GM10248 (cell line): ENCODE results near the gene PASD1.

Source experiments
- CTCF ChIA-PET: fragments of 300-600 bp; sonication (Branson Sonifier 250); formaldehyde crosslinking; extraction: SDS; loops from one replicate; lab custom pipeline; 2021; ENCODE audit warnings: antibody characterized with exemption; lab: Yijun Ruan, JAX
- POLR2A ChIA-PET: fragments of 350-650 bp; sonication (Branson Sonifier 250); formaldehyde crosslinking; extraction: SDS; loops from one replicate; lab custom pipeline; 2020; ENCODE audit warnings: antibody characterized with exemption; lab: Yijun Ruan, JAX
- DNase-seq: peaks from one replicate; pipeline ENCODE4 v3.0.0; 2012; ENCODE audit errors: extremely low spot score
- CTCF ChIP-seq: IDR thresholded peaks from 2 replicates; pipeline ENCODE4 v1.5.1; 2012; ENCODE audit warnings: mild to moderate bottlenecking, low read depth; ENCODE audit errors: extremely low read depth, missing control alignments, control extremely low read depth

Gene PASD1

GRCh38 chrX:151563449-151563848, at the start of gene PASD1:
Gene PASD1, plus strand, starts transcription at chrX:151563675. Its CDS starts 37,879 bp downstream, at chrX:151601554.
- ChIA-PET CTCF (no interaction called here), POLR2A (no interaction called here)
- no peak for TF ChIP-seq CTCF
- DNase-seq, result no peak

- POLR2A ChIA-PET, result no interaction called here
Observed at GRCh38 chrX:151515237-151515636, 48.2 kb upstream of the PASD1 start.

GRCh38 chrX:151516538-151517187, 46.8 kb upstream of the PASD1 start:
- CTCF ChIA-PET, result no interaction called here
- POLR2A ChIA-PET, result no interaction called here
- no peak for TF ChIP-seq CTCF
- no peak for DNase-seq

More at GRCh38 chrX:151515237-151515636, 48.2 kb upstream of the PASD1 start:
- no peak for TF ChIP-seq CTCF
- CTCF ChIA-PET, result no interaction called here
- DNase-seq, result no peak

- no peak for TF ChIP-seq CTCF
- CTCF ChIA-PET, result no interaction called here
- POLR2A ChIA-PET, result no interaction called here
- DNase-seq, result no peak
Observed at GRCh38 chrX:151517421-151517820, 46.1 kb upstream of the PASD1 start.

GRCh38 chrX:151523351-151523750, 40.1 kb upstream of the PASD1 start:
- POLR2A ChIA-PET, result no interaction called here
- TF ChIP-seq CTCF, result no peak
- no peak for DNase-seq
- CTCF ChIA-PET, result interaction anchor here (1.8 kb wide), 1 partner anchor 13 kb away, joined by 3 read pairs; no protein-coding TSS in a partner anchor

- CTCF ChIA-PET, result interaction anchor here (0.6 kb wide), 1 partner anchor 11 kb away, joined by 3 read pairs; no protein-coding TSS in a partner anchor
Observed at GRCh38 chrX:151536571-151536970, 26.9 kb upstream of the PASD1 start.

More at GRCh38 chrX:151536571-151536970, 26.9 kb upstream of the PASD1 start:
- no peak for DNase-seq
- no peak for TF ChIP-seq CTCF
- POLR2A ChIA-PET, result no interaction called here
